NCI-H2196 treated with DMSO at 0.1 percent for 48 hours (cell line): ENCODE data around the gene EGLN1.

Experiments used
- DNase-seq: peaks from one replicate; lab custom pipeline; 2025; ENCODE audit not compliant: unreplicated experiment; lab: John Stamatoyannopoulos, UW

The EGLN1 gene

GRCh38 chr1:231334079-231334666 lies 87.9 kb downstream of the EGLN1 start:
- no peak for DNase-seq

- DNase-seq = no peak
These were observed 89.3 kb downstream of the EGLN1 start for GRCh38 chr1:231332761-231333160.

GRCh38 chr1:231329483-231329882 lies 92.6 kb downstream of the EGLN1 start:
- DNase-seq = no peak

- DNase-seq = no peak
These were observed 94.5 kb downstream of the EGLN1 start for GRCh38 chr1:231327617-231328016.

GRCh38 chr1:231326248-231326647 lies 95.8 kb downstream of the EGLN1 start:
- no peak for DNase-seq

GRCh38 chr1:231324660-231325059 lies 97.4 kb downstream of the EGLN1 start:
- DNase-seq = no peak

- no peak for DNase-seq
These were observed 99.1 kb downstream of the EGLN1 start for GRCh38 chr1:231322880-231323530.

GRCh38 chr1:231319080-231319479 lies 103.0 kb downstream of the EGLN1 start:
- DNase-seq = no peak

GRCh38 chr1:231318568-231318967 lies 103.5 kb downstream of the EGLN1 start:
- DNase-seq = no peak

GRCh38 chr1:231318015-231318355 lies 104.1 kb downstream of the EGLN1 start:
- no peak for DNase-seq

- DNase-seq = no peak
These were observed 104.6 kb downstream of the EGLN1 start for GRCh38 chr1:231317306-231318014.

GRCh38 chr1:231315887-231316286 lies 106.2 kb downstream of the EGLN1 start:
- DNase-seq = no peak
